ENCODE measurements around the gene EXOSC3. TPM values are rescaled to one million over a fixed set of nuclear protein-coding genes. Genes with fewer than 3 reads are reported as not detected.
"Not testable (repeated sequence)": the region's sequence is repeated elsewhere in the genome, so short reads cannot be mapped to it uniquely, and the experiment has no call there.

Gene EXOSC3
- total RNA-seq, 3 donors from 2014 or later: 40.6 to 55.0 (median 49.9) TPM

DNA sequence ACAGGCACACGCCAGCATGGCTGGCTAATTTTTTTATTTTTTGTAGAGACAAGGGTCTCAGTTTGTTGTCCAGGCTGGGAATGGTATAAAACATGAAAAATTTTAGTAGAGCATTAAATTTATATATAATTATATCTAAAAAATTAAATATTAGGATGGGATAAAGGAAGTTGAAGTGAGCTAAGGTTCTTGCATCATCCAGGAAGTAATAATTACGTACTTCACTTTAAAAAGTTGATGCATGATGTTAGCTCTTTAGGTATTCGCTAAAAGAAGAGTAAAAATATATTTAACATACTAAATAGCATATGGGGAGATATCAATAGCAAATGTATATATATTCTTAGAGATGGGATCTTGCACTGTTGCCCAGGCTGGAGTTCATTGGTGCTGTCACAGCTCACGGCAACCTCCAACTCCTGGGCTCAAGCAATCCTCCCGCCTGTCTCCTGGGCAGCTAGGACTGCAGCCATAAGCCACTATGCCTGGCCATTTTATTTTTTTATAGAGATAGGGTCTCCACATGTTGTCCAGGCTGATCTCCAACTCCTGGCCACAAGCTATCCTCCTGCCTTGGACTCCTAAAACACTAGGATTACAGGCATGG is 28.0 kb upstream of the EXOSC3 start:
- H3K4me1 ChIP-seq: no peaks in the 10 kb centered on the region
- DNase-seq (ENCODE audit: low spot score in 2 of 2): no peak
- H3K27ac ChIP-seq: no peak overlapping the region
- no peaks in the 10 kb centered on the region for H3K27me3 ChIP-seq
- H3K4me3 ChIP-seq: no peak overlapping the region
- intact Hi-C loops (cut with DNase I; ENCODE audit: low total_unique reads): no loop called here
- H3K36me3 ChIP-seq: no peaks in the 10 kb centered on the region
- TF ChIP-seq POLR2A (IDR thresholded peaks at IDR 0.05) (no peak), POLR2AphosphoS5 (IDR thresholded peaks at IDR 0.05) (no peak)
- TF ChIP-seq, protein P1, sequence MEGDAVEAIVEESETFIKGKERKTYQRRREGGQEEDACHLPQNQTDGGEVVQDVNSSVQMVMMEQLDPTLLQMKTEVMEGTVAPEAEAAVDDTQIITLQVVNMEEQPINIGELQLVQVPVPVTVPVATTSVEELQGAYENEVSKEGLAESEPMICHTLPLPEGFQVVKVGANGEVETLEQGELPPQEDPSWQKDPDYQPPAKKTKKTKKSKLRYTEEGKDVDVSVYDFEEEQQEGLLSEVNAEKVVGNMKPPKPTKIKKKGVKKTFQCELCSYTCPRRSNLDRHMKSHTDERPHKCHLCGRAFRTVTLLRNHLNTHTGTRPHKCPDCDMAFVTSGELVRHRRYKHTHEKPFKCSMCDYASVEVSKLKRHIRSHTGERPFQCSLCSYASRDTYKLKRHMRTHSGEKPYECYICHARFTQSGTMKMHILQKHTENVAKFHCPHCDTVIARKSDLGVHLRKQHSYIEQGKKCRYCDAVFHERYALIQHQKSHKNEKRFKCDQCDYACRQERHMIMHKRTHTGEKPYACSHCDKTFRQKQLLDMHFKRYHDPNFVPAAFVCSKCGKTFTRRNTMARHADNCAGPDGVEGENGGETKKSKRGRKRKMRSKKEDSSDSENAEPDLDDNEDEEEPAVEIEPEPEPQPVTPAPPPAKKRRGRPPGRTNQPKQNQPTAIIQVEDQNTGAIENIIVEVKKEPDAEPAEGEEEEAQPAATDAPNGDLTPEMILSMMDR (IDR thresholded peaks at IDR 0.05): no peak
- H3K9me3 ChIP-seq: no peaks in the 10 kb centered on the region

- intact Hi-C loops (cut with DNase I; ENCODE audit: low total_unique reads): loop anchor here (2.0 kb wide), 1 partner anchor 15 kb away; no protein-coding TSS in a partner anchor
- H3K36me3 ChIP-seq: no peaks in the 10 kb centered on the region
- DNase-seq (ENCODE audit: low spot score in 2 of 2): no peak
- H3K9me3 ChIP-seq: no peaks in the 10 kb centered on the region
- no peak overlapping the region for H3K4me3 ChIP-seq
- TF ChIP-seq, protein P1 (IDR thresholded peaks at IDR 0.05): no peak
- no peak for TF ChIP-seq POLR2A (IDR thresholded peaks at IDR 0.05)
- no peak for TF ChIP-seq POLR2AphosphoS5 (IDR thresholded peaks at IDR 0.05)
- no peaks in the 10 kb centered on the region for H3K4me1 ChIP-seq
- H3K27ac ChIP-seq: no peak overlapping the region
- H3K27me3 ChIP-seq: no peaks in the 10 kb centered on the region
Observed at GRCh38 chr9:37811906-37812476, 27.1 kb upstream of the EXOSC3 start.

DNA sequence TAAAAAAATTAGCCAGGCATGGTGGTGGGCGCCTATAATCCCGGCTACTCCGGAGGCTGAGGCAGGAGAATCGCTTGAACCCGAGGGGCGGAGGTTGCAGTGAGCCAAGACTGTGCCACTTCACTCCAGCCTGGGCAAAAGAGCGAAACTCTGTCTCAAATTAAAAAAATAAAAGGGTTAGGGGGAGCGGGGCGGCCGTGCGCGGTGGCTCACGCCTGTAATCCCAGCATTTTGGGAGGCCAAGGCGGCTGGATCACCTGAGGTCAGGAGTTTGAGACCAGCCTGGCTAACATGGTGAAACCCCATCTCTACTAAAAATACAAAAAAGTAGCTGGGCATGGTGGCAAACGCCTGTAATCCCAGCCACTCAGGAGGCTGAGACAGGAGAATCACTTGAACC is 24.8 kb upstream of the EXOSC3 start:
- intact Hi-C loops (cut with DNase I; ENCODE audit: low total_unique reads): loop anchor here (2.0 kb wide), 1 partner anchor 17 kb away; no protein-coding TSS in a partner anchor
- not testable (repeated sequence) for H3K4me3 ChIP-seq; H3K9me3 ChIP-seq; H3K27ac ChIP-seq; H3K36me3 ChIP-seq; DNase-seq (ENCODE audit: low spot score in 2 of 2); H3K27me3 ChIP-seq; H3K4me1 ChIP-seq

DNA sequence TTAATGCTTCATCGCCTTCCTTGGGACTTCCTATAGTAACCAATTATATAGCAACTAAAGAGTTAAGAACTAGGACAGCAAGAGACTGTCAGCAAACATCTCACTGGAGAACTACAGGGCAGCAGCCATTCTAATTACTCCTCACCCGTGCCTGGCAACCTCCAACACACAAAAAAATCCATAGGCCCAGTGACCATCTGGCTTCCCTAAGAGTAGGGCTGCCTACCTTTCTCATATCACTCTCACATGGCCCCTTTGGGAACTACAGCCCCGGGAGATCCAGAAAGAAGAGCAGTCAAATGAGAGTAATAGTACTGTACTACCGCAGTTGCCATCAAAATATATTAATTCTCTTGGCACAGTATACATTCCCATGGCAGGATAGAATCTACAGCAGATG is 21.4 kb upstream of the EXOSC3 start:
- H3K27me3 ChIP-seq: no peaks in the 10 kb centered on the region
- no peaks in the 10 kb centered on the region for H3K9me3 ChIP-seq
- no peak for DNase-seq (ENCODE audit: low spot score in 2 of 2)
- H3K4me3 ChIP-seq: no peak overlapping the region
- H3K27ac ChIP-seq: no peak overlapping the region
- no peaks in the 10 kb centered on the region for H3K36me3 ChIP-seq
- peaks cover 0 to 13% of the 10 kb centered on the region in 2 donors for H3K4me1 ChIP-seq
- TF ChIP-seq, protein P1 (IDR thresholded peaks at IDR 0.05): no peak
- TF ChIP-seq POLR2A (IDR thresholded peaks at IDR 0.05) (no peak), POLR2AphosphoS5 (IDR thresholded peaks at IDR 0.05) (no peak)
- intact Hi-C loops (cut with DNase I; ENCODE audit: low total_unique reads): no loop called here

DNA sequence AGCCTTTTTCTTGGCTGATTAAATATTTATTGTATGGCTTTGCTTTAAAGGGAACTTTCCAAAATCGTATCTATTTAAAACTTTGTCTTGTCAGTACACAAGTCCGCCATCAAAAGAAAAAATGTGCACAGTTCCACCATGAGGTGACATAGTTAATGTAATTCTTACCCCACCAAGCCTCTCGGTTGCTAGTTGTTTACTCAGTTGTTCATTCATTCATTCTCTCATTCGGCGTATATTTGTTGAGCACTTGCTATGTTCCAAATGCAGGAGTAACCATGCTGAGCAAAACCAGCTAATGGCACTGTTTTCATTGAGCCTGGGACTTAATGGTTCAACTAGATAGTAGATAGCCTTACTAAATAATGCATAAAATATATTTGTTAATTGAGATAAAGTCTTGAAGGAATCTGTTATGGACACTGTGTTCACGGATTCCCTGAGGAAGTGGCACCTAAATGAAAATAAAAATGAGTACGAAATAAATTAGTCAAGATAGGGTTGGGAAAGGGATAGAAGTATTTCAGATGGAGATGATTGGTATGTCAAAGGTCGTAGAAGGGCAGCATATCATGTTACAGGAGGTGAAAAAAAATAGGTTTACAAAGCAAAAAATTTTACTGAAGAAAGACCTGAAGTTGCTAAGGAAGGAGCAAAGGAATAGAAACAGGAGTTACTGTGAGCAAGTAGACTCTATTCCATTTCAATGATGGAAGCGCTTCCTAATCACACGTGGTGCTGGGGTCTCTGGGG is 17.3 kb upstream of the EXOSC3 start:
- H3K9me3 ChIP-seq: no peaks in the 10 kb centered on the region
- H3K4me1 ChIP-seq: peaks cover 0 to 13% of the 10 kb centered on the region in 2 donors
- H3K36me3 ChIP-seq: no peaks in the 10 kb centered on the region
- TF ChIP-seq POLR2A (IDR thresholded peaks at IDR 0.05) (no peak), POLR2AphosphoS5 (IDR thresholded peaks at IDR 0.05) (no peak)
- TF ChIP-seq, protein P1 (IDR thresholded peaks at IDR 0.05): no peak
- intact Hi-C loops (cut with DNase I; ENCODE audit: low total_unique reads): no loop called here
- no peak for DNase-seq (ENCODE audit: low spot score in 2 of 2)
- no peak overlapping the region for H3K27ac ChIP-seq
- no peaks in the 10 kb centered on the region for H3K27me3 ChIP-seq
- peak overlapping the region; percentile 94 to 97 (median 95) for H3K4me3 ChIP-seq
